A673 (cell line): ENCODE data around the gene CDC37.

Experiments
- CTCF ChIP-seq: fragments of 300-800, 200-600 bp; sonication (generic); conservative IDR thresholded peaks from 2 replicates; pipeline ENCODE4 v1.5.1; 2017; ENCODE audit warnings: low read depth, mild to moderate bottlenecking, antibody characterized with exemption, low read length, moderate library complexity, mixed read lengths
- EZH2 ChIP-seq: fragments of 200-600 bp; sonication (generic); IDR thresholded peaks from 2 replicates; pipeline ENCODE4 v1.6.1; 2017; ENCODE audit warnings: borderline replicate concordance, low read depth, mild to moderate bottlenecking, mixed read lengths, antibody characterized with exemption, low read length; ENCODE audit not compliant: poor library complexity, severe bottlenecking

GRCh38 chr19:10407096-10407495, 3.8 kb upstream of the CDC37 start:
- TF ChIP-seq CTCF (no peak), EZH2 (no peak)
